ENCODE data around the gene SLMAP. TPM values are rescaled to one million over a fixed set of nuclear protein-coding genes. Genes with fewer than 3 reads are reported as not detected.
A peak's percentile ranks its signal among the peaks of the same experiment; 100 is the strongest.

SLMAP gene
- total RNA-seq, 3 donors from 2014 or later (not counting 1 experiment from before 2014, with no cell fraction given): 79.4 to 98.6 (median 89.0) TPM

DNA sequence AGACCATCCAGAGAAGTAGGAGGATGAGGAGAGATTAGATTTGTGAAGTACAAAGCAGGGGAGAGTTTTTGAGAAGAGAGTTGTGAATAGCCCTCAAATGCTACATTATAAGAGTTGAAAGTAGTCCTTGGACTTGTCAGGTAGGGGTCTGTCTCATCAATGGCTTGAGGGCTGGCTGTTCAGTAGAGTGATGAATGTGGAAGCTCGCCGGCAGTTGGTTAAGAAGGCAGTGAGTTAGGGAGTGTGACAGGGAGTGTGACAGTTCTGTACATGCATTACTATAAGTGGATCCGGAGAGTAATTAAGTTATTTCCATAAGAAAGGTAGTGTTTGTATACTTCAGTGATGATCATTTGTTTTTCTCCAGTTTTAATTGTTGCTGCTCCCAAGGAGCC, 32.5 kb downstream of the SLMAP start:
- Mint-ChIP-seq H3K27me3 (ENCODE audit: low read depth in 2 of 2) (no peaks in the 10 kb centered on the region), H3K9me3 (no peaks in the 10 kb centered on the region), H3K27ac (no peak overlapping the region), H3K36me3 (no peaks in the 10 kb centered on the region), H3K4me3 (no peak overlapping the region), H3K4me1 (peaks cover 13 to 14% of the 10 kb centered on the region in 2 donors)
- WGBS (ENCODE audit: insufficient coverage): 100% methylated on average over 3 of the region's 3 CpGs
- DNase-seq (no peak), ATAC-seq (no peak)
- TF ChIP-seq, protein P1, sequence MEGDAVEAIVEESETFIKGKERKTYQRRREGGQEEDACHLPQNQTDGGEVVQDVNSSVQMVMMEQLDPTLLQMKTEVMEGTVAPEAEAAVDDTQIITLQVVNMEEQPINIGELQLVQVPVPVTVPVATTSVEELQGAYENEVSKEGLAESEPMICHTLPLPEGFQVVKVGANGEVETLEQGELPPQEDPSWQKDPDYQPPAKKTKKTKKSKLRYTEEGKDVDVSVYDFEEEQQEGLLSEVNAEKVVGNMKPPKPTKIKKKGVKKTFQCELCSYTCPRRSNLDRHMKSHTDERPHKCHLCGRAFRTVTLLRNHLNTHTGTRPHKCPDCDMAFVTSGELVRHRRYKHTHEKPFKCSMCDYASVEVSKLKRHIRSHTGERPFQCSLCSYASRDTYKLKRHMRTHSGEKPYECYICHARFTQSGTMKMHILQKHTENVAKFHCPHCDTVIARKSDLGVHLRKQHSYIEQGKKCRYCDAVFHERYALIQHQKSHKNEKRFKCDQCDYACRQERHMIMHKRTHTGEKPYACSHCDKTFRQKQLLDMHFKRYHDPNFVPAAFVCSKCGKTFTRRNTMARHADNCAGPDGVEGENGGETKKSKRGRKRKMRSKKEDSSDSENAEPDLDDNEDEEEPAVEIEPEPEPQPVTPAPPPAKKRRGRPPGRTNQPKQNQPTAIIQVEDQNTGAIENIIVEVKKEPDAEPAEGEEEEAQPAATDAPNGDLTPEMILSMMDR (IDR thresholded peaks at IDR 0.05): no peak
- Histone ChIP-seq H3K27ac (ENCODE audit: low read length) (no peak overlapping the region), H3K27me3 (ENCODE audit: control insufficient read depth, insufficient read depth, low read length) (no peaks in the 10 kb centered on the region), H3K36me3 (ENCODE audit: control insufficient read depth, insufficient read depth, low read length) (no peaks in the 10 kb centered on the region), H3K4me1 (ENCODE audit: control insufficient read depth, insufficient read depth, low read length) (no peaks in the 10 kb centered on the region), H3K4me3 (ENCODE audit: low read length) (no peak overlapping the region), H3K9me3 (ENCODE audit: control insufficient read depth, insufficient read depth, low read length) (no peaks in the 10 kb centered on the region)
- intact Hi-C loops (cut with micrococcal nuclease): no loop called here

DNA sequence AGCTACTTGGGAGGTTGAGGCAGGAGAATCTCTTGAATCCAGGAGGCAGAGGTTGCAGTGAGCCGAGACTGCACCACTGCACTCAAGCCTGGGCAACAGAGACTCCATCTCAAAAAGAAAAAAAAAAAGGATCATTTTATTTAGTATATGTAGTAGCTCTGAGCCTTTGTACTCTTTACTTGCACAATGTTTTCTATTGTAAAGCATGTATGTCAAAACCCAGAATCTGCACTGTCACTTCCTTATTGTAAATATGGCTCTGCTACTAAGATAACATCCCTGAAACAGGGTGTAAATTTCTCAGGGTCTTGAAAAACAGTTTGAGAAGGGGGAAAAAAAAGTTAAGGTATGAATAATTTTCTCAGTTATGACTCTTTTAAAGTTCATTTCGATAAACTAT, 35.1 kb downstream of the SLMAP start:
- Histone ChIP-seq H3K4me3 (ENCODE audit: low read length) (no peak overlapping the region), H3K27me3 (ENCODE audit: control insufficient read depth, insufficient read depth, low read length) (no peaks in the 10 kb centered on the region), H3K36me3 (ENCODE audit: control insufficient read depth, insufficient read depth, low read length) (no peaks in the 10 kb centered on the region), H3K27ac (ENCODE audit: low read length) (no peak overlapping the region), H3K9me3 (ENCODE audit: control insufficient read depth, insufficient read depth, low read length) (no peaks in the 10 kb centered on the region), H3K4me1 (ENCODE audit: control insufficient read depth, insufficient read depth, low read length) (no peaks in the 10 kb centered on the region)
- DNase-seq: no peak
- H3K4me1 Mint-ChIP-seq: peaks cover 16 to 21% of the 10 kb centered on the region in 2 donors
- 57% methylated on average over 1 of the region's 2 CpGs for WGBS (ENCODE audit: insufficient coverage)
- H3K9me3 Mint-ChIP-seq: no peaks in the 10 kb centered on the region
- no peaks in the 10 kb centered on the region for H3K27me3 Mint-ChIP-seq (ENCODE audit: low read depth in 2 of 2)
- intact Hi-C loops (cut with micrococcal nuclease): no loop called here
- no peak for ATAC-seq
- TF ChIP-seq, protein P1 (IDR thresholded peaks at IDR 0.05): no peak
- H3K4me3 Mint-ChIP-seq: no peak overlapping the region
- no peaks in the 10 kb centered on the region for H3K36me3 Mint-ChIP-seq
- no peak overlapping the region for H3K27ac Mint-ChIP-seq

DNA sequence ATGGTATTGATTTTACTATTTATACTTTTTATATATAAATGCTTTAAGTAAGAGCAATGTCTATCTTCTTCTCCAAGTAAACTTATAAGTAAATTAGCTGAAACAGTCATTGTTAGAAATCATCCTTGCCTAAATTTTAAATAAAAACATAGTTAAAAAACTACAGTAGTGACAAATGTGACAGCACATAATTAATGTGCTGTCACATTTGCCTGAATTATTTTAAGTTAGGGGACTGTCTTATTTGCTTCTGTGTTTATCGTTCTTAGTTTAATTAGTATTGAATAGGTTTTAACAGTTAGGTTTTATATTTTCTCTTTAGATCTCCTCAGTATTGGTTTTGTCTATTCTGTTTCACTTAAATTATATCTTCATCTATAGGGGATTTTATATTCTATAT, 36.1 kb downstream of the SLMAP start:
- Histone ChIP-seq H3K9me3 (ENCODE audit: control insufficient read depth, insufficient read depth, low read length) (no peaks in the 10 kb centered on the region), H3K27ac (ENCODE audit: low read length) (no peak overlapping the region), H3K4me3 (ENCODE audit: low read length) (no peak overlapping the region), H3K4me1 (ENCODE audit: control insufficient read depth, insufficient read depth, low read length) (no peaks in the 10 kb centered on the region), H3K27me3 (ENCODE audit: control insufficient read depth, insufficient read depth, low read length) (no peaks in the 10 kb centered on the region), H3K36me3 (ENCODE audit: control insufficient read depth, insufficient read depth, low read length) (no peaks in the 10 kb centered on the region)
- Mint-ChIP-seq H3K4me3 (no peak overlapping the region), H3K27me3 (ENCODE audit: low read depth in 2 of 2) (no peaks in the 10 kb centered on the region), H3K9me3 (no peaks in the 10 kb centered on the region), H3K36me3 (no peaks in the 10 kb centered on the region), H3K4me1 (peaks cover 21 to 25% of the 10 kb centered on the region in 2 donors), H3K27ac (no peak overlapping the region)
- intact Hi-C loops (cut with micrococcal nuclease): no loop called here
- WGBS (ENCODE audit: insufficient coverage): no CpG with 5 or more reads among the region's 1 CpG
- TF ChIP-seq, protein P1 (IDR thresholded peaks at IDR 0.05): no peak
- DNase-seq: no peak
- ATAC-seq: no peak

DNA sequence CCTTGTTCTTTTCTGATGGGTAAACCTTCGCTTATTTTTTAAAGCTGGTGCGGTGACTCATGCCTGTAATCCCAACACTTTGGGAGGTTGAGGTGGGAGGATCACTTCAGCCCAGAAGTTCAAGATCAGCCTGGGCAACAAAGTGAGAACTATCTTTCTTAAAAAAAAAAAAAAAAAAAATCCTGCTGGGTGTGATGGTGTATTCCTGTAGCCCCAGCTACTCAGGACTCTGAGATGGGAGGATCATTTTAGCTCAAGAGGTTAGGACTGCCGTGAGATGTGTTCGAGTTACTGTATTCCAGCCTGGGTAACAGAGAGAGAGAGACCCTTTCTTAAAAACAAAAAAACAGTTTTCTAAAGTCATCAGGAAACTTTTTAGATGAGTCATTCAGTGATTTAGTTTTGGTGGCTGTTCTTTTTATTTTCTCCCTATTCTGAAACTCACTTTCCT, 37.7 kb downstream of the SLMAP start:
- intact Hi-C loops (cut with micrococcal nuclease): no loop called here
- no peaks in the 10 kb centered on the region for H3K9me3 ChIP-seq (ENCODE audit: control insufficient read depth, insufficient read depth, low read length)
- no peaks in the 10 kb centered on the region for H3K36me3 ChIP-seq (ENCODE audit: control insufficient read depth, insufficient read depth, low read length)
- H3K4me3 ChIP-seq (ENCODE audit: low read length): no peak overlapping the region
- H3K4me1 ChIP-seq (ENCODE audit: control insufficient read depth, insufficient read depth, low read length): no peaks in the 10 kb centered on the region
- no peak overlapping the region for H3K27ac ChIP-seq (ENCODE audit: low read length)
- H3K27me3 ChIP-seq (ENCODE audit: control insufficient read depth, insufficient read depth, low read length): no peaks in the 10 kb centered on the region
- Mint-ChIP-seq H3K4me1 (peaks cover 33 to 38% of the 10 kb centered on the region in 2 donors), H3K4me3 (no peak overlapping the region), H3K27ac (peak overlapping the region in 1 of 2 donors; percentile 29), H3K9me3 (no peaks in the 10 kb centered on the region), H3K36me3 (no peaks in the 10 kb centered on the region), H3K27me3 (ENCODE audit: low read depth in 2 of 2) (no peaks in the 10 kb centered on the region)
- DNase-seq (no peak), ATAC-seq (no peak)
- 100% methylated on average over 3 of the region's 4 CpGs for WGBS (ENCODE audit: insufficient coverage)
- TF ChIP-seq, protein P1 (IDR thresholded peaks at IDR 0.05): no peak
